ENCODE results near the gene FBXL14. TPM values are rescaled to one million over a fixed set of nuclear protein-coding genes. Genes with fewer than 3 reads are reported as not detected.

The FBXL14 gene
- total and polyA plus RNA-seq, 8 donors, result 3.2 to 14.2 (median 8.7) TPM

- ATAC-seq, result no peak
- TF ChIP-seq, protein P1, sequence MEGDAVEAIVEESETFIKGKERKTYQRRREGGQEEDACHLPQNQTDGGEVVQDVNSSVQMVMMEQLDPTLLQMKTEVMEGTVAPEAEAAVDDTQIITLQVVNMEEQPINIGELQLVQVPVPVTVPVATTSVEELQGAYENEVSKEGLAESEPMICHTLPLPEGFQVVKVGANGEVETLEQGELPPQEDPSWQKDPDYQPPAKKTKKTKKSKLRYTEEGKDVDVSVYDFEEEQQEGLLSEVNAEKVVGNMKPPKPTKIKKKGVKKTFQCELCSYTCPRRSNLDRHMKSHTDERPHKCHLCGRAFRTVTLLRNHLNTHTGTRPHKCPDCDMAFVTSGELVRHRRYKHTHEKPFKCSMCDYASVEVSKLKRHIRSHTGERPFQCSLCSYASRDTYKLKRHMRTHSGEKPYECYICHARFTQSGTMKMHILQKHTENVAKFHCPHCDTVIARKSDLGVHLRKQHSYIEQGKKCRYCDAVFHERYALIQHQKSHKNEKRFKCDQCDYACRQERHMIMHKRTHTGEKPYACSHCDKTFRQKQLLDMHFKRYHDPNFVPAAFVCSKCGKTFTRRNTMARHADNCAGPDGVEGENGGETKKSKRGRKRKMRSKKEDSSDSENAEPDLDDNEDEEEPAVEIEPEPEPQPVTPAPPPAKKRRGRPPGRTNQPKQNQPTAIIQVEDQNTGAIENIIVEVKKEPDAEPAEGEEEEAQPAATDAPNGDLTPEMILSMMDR (IDR thresholded peaks at IDR 0.05), result no peak
- Histone ChIP-seq H3K27me3 (no peaks in the 10 kb centered on the region), H3K36me3 (no peaks in the 10 kb centered on the region), H3K27ac (no peak overlapping the region), H3K4me1 (no peaks in the 10 kb centered on the region), H3K9me3 (no peaks in the 10 kb centered on the region), H3K4me3 (no peak overlapping the region)
- intact Hi-C loops (cut with DNase I), result no loop called here
- 56 to 69% methylated on average over 5 of the region's 5 CpGs for WGBS, 2 donors
- no peak for DNase-seq
- FAIRE-seq, result no peak
These were observed 74.7 kb downstream of the FBXL14 start for GRCh38 chr12:1519642-1520041.

DNA sequence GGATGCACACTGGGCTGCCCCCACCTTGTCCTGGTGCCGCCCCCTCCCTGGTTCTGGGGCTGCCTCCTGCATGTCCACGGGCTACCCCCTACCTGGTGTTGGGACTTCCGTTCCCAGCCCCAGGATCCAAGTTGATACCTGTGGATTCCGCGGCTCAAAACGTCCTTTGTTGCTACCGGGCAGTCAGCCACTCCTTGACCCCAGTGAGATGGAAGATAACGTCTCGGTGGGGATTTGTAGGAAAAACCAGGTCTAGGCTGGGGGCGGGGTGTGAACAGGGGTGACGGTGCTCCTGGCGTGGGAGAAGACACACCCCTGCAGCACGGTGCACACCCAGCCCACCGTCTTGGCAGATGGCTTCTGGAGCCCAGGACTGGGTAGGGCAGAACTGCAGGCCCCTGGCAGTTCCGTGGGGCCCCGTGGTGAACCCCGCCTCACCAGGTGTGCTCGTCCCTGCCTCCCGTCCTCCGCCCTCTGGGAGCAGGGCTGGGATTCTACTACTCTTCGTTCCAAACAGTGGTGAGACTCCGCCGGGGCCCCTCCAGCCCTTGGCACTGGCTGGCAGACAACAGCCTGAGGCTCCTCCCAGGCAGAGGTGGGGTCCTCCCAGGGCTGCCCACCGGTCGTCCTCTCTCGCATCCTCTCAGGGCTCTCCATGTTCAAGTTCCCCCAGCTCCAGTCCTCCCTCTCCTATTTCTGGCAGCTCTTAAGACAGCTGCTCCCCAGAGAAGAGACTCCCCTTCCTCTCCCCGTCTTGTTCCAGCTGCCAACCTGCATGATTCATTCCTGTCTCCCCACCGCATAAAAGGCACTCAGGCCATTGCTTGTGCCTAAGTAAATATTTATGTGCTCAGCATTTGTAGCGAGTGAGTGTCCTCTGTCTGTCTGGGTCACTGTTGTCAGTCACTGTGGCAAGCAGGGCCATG is 75.5 kb downstream of the FBXL14 start:
- WGBS, 2 donors, result 27 to 41% methylated on average over 28 to 29 of the region's 29 CpGs
- no peaks in the 10 kb centered on the region for H3K27me3 ChIP-seq
- H3K9me3 ChIP-seq, result no peaks in the 10 kb centered on the region
- ATAC-seq (peak in 3 of 4 donors; percentile 26 to 60 (median 52)), FAIRE-seq (no peak), DNase-seq (no peak)
- H3K4me1 ChIP-seq, result no peaks in the 10 kb centered on the region
- no peaks in the 10 kb centered on the region for H3K36me3 ChIP-seq
- H3K4me3 ChIP-seq, result no peak overlapping the region
- TF ChIP-seq, protein P1 (IDR thresholded peaks at IDR 0.05), result no peak
- intact Hi-C loops (cut with DNase I), result no loop called here
- no peak overlapping the region for H3K27ac ChIP-seq

DNA sequence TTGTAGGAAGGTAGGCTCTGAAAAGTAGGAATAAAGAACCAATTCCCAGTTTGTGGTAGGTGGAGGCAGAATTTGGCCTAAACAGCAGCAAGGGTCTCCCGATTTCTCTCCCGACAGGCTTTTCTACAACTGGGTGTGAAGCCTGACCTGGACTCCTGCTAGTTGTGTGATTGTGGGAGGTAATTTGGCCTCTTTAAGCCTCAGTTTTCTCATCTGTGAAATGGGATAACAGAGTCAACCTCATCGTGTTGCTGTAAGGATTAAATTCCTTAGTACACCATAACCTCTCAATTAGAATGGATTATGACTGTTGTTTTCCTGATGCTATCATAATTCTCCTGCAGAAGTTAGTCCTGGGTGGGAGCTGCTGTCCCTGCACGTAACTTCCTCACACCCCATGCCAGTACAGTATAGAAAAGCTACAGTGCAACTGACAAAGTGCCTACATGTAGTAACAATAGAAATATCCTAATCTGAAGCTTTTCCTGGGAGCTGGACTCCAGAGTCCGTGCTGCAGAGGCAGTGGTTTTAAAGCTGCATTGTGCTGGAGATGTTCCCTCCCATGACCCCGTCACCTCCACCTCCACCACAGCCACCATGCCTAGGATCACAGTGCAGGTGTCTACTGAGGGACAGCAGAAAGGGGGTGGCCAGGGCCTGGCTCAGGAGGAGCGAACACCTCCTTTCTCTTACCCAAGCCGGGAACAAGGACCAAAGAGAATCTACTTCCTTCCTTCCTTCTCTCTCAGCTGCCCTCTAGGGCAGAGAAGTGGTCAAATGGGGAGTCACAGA is 76.5 kb downstream of the FBXL14 start:
- TF ChIP-seq, protein P1 (IDR thresholded peaks at IDR 0.05), result no peak
- Histone ChIP-seq H3K36me3 (no peaks in the 10 kb centered on the region), H3K27ac (no peak overlapping the region), H3K9me3 (no peaks in the 10 kb centered on the region), H3K4me3 (no peak overlapping the region), H3K4me1 (no peaks in the 10 kb centered on the region), H3K27me3 (no peaks in the 10 kb centered on the region)
- ATAC-seq, result no peak
- no peak for DNase-seq
- 78 to 85% methylated on average over 8 of the region's 8 CpGs for WGBS, 2 donors
- intact Hi-C loops (cut with DNase I), result no loop called here
- FAIRE-seq, result no peak

DNA sequence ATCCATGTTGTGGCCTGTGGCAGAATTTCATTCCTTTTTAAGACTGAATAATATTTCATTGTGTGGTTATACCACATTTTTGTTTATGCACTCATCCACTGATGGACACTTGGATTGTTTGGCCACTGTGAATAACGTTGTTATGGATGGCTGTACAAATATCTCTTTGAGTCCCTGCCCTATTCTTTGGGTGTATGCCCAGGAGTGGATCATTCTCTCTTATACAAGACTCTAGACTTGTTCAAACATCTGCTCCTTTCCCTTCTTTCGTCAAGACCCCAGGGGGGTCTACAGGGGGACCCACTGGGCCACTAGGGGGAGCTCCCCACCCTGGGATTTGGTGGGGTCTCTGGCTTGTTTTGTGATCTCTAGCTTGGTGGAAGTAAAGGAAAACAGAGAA is 77.4 kb downstream of the FBXL14 start:
- Histone ChIP-seq H3K4me3 (no peak overlapping the region), H3K36me3 (no peaks in the 10 kb centered on the region), H3K27me3 (no peaks in the 10 kb centered on the region), H3K4me1 (no peaks in the 10 kb centered on the region), H3K27ac (no peak overlapping the region), H3K9me3 (no peaks in the 10 kb centered on the region)
- intact Hi-C loops (cut with DNase I), result no loop called here
- DNase-seq (no peak), FAIRE-seq (no peak), ATAC-seq (no peak)
- TF ChIP-seq, protein P1 (IDR thresholded peaks at IDR 0.05), result no peak
- 14 to 27% methylated on average over 2 of the region's 2 CpGs for WGBS, 2 donors

Other genes with a start within 250 kb of the FBXL14 start
- gene WNT5B, start 34.6 kb upstream of the FBXL14 start, total RNA-seq, result 1 to 10 TPM in 2 of 6 donors, under 1 TPM in 4; 0.72 to 2.8 (median 0.92) TPM
- gene WNT5B, start 34.6 kb upstream of the FBXL14 start, polyA plus RNA-seq, result under 1 TPM; 0.72 to 0.85 TPM
- gene ADIPOR2, start 96.5 kb upstream of the FBXL14 start, total RNA-seq, result 10 to 100 TPM; 19.2 to 27.5 (median 24.6) TPM
- gene ADIPOR2, start 96.5 kb upstream of the FBXL14 start, polyA plus RNA-seq, result 10 to 100 TPM; 10.4 to 21.6 TPM
- not detected for gene LRTM2, start 226.0 kb upstream of the FBXL14 start, total RNA-seq
- gene LRTM2, start 226.0 kb upstream of the FBXL14 start, polyA plus RNA-seq, result not detected